DMS79 (cell line): ENCODE data around the gene ZIC2.
A peak's percentile ranks its signal among the peaks of the same experiment; 100 is the strongest.

Source experiments
- DNase-seq: peaks from one replicate; lab custom pipeline; 2025; lab: John Stamatoyannopoulos, UW

ZIC2 gene

DNA sequence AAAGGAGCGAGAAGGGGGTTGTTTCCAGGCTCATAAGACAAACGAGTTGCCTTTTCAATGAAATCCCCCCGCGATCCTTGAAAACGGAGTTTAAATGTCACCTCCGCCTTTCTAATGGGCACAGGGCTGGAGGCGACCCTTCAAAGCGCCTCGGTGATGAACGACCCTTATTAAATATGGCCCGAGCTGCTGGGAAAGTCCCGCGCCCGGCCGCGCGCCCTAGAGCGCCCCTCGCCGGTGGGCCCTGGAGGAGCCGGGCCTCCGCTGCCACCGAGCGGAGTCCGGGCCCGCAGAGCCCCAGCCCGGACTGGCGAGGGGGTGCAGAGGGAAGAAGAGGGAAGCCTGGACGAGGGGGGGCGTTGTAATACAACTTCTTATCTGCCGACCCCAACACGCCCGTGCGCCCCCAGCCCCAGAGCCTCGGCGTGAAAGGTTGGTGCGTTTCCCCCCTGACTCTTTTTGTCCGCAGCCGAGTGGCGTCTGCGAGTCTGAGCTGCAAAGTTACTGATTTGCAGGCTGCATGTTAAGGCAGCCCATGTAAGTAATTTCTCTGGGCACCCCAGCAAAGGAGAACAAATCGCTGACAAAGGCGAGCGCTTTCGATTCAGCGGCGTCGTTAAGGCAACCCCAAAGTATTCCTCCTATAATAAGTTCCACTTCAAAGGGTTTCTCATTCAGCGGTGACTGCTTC is 21.9 kb upstream of the ZIC2 start:
- DNase-seq = peak; percentile 71

DNA sequence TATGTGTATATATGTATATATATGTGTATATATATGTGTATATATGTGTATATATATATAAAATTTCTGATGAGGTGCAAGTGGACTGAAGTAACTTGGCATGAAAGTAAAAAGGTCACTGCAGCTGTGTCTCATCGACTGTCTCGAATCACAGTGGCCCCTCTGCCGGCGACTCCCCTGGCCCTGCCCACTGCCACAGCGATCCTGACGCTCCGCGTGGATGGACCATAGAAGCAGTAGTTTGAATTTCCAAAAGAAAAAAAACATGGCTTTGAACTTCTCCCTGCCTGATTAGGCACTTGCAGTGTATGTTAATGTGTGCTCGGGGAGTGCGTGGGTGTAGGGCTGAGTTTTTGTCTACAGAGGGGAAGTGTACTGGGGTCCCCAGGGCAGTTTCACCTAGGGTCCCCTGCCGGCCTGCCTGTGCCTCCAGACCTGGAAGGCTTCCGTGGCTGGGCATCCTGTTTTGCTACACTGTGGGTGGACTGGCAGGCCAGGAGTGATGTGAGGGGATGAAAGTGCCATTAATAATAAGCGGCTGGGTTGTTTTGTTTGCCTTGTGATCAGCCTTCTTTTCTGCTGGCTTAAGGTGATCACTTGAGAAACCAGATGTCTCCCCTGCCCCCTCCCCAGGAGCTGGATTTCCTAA is 20.8 kb upstream of the ZIC2 start:
- DNase-seq = peak; percentile 55

DNA sequence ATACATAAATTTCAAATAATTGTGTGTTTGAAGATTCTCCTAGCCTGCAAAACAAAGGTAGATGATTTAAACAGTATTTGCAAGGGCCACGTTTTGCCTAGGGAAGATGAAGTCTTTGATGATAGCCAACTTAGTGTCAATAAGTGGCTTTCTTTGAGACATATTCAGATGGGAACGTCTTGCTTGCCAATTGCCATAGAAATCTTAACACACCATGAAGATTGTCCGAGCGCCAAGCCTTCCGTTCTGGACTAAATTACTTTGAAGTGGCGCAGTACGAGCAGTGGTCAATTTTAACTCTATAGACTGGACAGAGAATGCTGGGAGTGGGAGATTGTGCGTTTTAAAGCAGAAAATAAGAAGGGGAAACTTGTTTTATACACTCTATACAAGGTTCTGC is 19.9 kb upstream of the ZIC2 start:
- peak; percentile 52 for DNase-seq

DNA sequence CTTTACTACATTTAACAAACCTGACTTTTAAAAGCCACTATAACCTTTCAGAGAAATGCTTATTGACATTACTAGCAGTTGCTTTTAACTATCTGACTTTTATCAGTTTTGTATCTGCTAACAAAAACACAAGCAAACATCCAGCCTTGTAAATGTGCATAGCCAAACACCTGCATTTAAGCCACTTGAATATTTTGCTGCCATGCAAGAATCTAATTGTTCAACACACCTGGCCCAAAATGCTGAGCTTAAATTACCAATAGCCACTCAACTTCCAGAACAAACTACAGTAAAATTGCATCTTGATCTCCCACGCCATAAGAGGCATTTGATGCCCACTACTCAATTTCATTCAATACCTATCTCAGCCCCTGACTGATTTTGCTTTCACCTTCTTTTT is 19.3 kb upstream of the ZIC2 start:
- DNase-seq = peak; percentile 75

DNA sequence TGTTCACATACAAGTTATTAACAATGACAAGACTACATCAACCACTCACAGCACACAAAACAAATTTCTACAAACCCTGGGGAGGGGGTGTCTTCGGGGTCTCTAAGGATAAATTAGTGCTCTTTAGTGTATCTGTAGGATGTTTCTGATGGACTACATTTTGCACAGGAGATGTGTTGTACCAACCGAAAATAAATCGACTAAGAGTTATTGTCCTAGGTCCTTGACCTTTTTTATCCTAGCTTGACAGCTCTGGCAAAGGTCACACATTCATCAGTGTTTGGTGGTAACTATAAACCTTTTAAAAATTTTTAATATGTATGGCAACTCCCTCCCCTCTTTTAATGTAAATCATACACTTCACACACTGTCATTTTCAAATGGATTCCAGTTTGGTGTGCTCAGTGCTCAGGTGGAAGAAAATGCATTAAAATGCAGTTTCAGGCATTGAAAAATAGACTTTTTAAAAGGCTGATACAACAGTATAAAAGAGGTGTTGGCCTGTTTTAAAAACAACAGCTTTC is 17.7 kb upstream of the ZIC2 start:
- DNase-seq = no peak

DNA sequence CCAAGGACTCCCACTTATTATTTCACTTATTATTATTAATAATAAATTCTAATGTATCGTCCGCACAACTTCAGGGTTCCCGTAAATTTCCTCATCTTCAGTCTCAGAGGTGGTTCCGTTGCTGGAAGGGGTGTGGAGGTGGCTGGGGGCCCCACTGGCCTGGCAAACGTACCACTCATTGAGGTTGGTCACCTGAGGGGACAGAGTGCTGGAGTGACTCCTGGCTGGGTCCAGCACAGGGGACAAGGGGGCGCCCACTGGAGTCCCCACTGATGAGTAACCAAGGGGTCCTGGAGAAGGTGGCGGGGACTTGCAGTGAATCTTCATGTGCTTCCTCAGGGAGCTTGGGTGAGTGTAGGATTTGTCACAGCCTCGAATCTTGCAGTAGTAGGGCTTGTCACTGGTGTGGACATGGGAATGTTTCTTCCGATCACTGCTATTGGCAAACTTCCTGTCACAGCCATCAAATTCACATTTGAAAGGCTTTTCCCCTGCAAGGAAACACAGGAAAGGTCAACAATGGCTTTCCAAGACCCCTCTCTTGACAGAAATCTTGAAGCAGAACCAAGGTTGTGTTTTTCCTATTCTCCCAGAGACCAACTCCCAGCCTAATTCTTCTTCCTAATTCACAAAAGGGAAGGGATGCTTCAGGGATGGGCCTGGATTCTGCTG is 16.1 kb upstream of the ZIC2 start:
- DNase-seq = no peak

DNA sequence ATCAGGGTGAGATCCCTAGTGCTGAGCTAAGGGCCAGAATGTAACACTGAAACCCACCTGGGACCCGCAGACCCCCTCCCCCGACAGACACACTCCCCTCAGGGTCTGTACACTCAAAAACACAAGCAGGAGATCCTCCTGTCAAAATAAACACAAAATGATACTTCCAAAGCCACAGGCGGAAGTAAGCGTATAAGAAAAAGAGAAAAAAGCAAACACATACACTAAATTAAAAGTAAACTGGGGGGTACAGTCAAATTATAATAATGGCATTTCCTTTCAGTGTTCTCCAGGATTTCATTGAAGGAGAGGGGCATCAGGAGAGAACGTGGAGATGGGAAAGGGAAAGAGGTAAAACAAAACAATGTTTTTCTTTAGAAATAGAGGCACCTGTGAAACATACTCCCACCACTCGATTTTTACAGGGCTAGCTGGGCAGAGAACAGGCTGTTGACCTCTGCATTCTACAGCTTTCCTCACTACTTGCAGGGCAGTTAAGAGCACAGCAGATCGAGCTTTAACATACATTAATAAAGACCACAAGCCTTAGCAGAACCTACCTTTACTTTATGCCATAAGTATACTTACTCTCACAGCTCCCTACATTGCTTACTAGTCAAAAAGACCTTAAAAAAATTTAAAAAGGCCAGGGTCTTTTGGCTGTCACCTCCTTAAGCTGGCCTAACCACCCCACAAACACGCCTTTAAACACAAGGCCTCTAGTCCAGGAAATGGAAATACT is 15.3 kb upstream of the ZIC2 start:
- no peak for DNase-seq

DNA sequence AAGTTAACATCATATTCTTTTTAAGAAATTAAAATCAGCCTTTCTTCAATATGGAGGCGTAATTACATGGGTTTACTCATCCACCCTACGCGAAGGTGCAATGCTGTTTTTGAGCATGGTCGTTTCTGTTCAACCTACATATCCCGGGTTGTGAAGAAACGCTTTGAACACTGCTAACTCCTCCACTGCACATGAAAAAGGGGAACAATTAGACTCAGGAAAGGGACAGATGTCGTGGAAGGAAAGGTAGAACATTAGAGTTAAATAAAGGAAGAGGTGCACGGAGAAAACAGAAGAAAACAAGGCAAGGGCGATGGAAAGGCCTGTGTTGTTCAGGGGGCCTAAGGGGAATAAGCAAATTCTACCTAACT is 14.1 kb upstream of the ZIC2 start:
- no peak for DNase-seq

DNA sequence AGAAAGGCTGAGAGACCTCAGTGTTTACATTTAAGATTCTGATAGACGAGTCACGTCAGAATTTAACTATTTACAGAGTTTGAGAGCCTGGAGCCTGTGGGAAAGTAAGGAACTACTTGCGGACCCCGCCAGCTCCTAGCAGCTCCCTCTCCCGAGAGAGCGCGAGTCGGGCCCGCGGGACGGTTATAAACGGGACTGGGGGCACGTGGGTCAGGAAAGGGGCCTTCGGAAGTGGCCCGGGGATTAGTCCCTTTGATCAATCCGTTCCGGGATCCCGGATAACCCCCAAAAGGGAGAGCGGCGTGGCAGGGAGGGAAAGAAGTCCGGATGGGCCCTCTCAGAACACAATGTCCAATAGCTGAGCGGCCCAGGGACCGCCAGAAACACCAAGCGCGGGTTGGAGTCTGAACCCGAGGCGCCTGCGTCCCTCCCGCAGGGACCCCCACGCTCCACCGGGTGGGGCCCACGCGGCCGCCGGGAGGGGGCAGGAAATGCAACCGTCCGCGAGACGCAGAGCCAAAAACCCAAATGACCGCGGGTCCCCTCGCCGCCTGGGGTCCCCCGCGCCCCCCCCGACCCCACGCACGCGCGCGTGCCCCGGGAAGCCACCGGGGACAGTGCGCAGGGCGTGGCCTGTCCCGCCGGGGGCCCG is 13.6 kb upstream of the ZIC2 start:
- DNase-seq = peak; percentile 66

DNA sequence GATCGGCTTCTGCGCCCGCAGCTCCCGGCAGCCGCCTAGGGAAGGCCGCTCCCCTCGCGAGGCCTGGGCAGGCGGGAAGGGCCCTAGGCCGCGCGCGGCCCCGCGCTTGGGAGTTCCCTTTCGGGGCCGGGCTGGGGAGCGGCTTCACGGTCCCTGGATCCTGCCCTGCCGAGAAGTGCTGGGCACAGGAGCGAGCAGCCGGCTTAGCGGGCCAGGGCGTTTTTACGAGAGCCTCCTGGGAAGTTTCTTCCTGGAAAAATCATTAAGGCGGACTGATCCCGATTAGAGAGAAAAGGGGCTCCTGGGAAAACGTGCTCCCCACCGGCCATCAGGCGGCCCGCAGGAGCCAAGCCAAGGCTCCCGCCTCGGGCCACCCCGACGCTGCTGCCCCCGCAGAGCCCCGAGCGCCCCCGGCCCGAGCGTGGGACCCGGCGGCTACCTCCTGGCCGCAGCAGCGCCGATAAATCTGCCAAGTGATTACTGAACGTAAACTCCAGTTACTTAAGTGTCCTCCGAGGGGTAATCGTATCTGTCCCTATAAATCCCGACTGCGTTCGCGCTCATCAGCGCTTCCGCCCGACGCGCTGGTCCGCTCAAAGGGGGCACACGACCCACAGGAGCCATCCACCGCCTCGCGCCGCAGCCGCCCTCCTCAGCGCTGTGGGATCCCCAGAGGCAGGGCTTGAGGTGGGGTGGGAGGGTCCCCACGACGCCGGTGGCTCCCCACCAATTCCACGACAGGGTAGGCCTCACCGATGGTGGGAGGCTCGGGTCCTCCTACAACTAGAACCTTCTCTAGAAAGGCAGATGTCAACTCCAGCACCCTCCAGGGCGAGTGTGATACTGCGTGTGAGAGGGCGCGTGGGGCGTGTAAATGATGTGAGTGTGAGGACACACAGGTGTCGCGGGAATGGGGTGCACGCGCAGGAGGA is 12.8 kb upstream of the ZIC2 start:
- DNase-seq = no peak

DNA sequence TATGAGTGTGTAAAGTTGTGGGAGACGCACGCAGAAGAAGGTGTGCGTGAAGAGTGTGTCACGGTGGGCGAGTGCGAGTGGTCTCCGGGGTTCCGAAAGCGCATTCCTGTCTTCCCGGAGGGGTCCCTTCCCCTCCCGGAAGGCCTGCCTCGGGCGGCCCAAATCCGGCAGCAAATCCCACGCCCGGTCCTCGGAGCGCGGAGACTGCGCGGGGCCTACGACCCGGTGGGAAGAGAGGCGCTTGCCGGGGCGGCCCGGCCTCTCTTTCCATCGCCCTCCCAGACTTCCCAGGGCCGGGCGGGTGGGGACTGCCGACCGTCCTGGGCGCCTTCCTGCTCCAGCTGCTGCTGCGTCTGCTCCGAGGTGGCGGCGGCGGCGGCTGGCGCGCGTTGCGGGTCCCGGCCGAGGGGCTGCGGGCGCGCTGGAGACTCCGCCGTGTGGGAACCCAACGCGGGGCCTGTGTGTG is 12.1 kb upstream of the ZIC2 start:
- no peak for DNase-seq

DNA sequence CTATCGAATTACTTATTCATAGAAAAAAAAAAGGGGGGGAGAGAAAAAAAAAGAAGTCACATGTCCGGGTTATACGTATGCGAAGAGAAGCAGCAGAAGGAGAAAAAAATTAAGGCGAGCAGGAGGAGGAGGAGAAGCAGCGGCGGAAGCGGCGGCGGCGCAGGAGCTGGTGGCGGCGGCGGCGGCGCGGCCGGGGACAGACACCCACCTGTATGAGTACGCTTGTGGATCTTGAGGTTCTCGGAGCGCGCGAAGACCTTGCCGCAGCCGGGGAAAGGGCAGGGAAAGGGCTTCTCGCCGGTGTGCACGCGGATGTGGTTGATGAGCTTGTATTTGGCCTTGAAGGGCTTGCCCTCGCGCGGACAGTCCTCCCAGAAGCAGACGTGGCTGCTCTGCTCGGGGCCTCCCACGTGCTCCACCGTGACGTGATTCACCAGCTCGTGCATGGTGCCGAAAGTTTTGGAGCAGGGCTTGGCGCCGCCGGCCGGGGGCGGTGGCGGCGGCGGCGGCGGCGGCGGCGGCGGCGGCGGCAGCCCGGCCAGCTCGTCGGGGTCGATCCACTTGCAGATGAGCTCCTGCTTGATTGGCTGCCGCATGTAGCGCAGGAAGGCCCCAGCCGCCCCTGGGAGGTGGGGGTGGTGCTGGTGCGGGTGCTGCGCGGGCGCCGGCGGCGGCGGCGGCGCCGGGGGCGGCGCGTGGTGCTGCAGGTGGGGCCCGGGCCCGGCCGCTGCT is 11.5 kb upstream of the ZIC2 start:
- peak; percentile 42 for DNase-seq

DNA sequence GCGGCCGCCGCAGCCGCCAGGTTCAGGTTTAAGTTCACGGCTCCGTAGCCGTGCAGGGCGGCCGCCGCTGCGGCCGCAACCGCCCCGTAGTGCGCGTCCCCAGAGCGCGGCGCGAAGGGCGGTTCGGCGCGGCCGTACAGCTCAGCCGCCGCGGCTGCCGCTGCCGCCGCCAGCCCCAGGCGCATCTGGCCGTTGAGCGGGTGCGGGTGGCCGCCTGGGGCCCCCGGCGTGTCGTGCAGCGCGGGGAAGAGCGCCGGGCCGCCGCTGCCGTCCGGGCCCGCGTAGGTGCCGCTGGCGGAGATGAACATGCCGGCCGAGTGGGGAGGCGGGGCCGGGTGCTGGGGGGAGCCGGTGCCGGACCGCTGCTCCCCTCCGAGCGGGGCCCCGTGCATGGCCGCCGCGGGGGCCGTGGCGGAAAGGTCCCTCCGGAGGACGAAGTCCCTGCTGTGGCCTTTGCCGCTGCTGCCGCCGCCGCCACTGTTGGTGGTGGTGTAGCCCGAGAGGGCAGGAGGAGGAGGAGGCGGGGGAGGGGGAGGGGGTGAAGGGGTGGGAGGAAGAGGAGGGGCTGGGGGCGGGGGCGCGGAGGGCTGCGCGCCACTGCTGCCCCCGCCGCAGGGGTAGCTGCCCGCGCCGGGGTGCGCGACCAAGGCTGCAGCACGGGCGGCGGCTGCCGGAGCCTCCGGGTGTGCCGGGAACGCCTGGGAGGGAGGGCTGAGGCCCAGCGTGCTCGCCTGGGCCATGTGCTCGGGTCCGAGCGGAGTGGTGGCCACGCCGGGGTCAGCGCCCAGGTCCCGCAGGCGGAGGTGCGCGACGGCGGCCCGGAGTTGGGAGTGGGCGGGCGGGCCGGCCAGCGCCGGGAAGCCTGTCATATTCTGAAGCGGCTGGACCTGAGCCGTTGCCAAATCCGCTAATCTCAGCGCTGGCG is 10.7 kb upstream of the ZIC2 start:
- DNase-seq = peak; percentile 58

DNA sequence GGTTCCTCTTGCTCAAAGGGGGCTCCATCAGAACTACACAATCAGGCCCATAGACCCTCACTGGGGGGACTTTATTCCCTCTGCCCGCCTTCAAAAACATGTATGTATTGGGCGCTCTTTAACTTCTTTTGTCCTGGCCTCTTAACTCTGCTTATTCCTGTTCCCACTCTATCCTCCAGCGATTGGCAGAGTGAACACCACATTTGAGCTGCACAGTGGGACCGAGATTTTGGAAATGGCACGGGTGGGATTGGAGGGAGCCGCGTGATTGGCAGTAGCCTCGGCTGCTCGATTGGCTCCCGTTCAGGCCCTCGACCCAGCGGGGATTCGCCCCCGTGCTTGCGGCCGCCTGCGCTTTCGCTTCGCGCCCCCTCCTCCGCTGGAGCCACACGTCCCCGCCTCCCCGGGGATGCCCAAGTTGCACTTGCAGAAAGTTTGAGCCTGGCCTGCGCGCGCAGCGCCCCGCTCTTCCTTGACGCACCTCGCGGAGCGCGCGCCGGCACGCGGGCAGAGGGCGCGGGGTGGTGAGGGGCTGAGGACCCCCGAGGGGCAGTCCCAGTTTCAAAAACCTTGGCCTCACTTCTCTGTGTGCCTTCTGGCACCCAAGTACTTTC is 9.9 kb upstream of the ZIC2 start, which contains the start of gene ZIC5:
ZIC5 (minus strand) TSS at position 192 of the 614 bp plus-strand sequence; CDS start at position 28, 164 bp downstream.
- peak; percentile 88 for DNase-seq

DNA sequence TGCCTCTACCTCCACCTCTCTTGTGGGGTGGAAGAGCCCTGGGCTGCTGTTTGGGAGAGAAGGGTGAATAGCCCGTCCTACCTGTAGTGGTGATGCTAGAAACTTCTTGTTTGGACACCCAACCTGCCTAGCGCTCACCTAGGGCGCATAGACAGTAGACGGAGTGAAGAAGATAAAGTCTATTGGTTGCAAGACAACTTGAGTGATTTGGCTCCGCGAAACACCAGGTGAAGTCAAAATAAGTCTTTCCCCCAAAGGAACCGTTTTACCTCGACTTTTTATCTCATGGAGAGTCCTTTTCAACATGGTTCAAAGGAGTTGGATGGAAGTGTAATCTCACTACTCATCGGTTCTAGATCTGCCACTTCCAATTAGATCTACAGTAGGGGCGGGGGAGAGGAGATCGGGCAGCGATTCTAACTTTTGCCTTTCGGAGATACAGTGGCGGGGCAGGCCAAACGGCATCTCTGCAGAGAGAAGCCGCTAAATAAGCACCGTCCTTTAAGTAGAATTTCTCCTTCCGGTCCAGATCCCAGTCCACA is 9.3 kb upstream of the ZIC2 start:
- no peak for DNase-seq

DNA sequence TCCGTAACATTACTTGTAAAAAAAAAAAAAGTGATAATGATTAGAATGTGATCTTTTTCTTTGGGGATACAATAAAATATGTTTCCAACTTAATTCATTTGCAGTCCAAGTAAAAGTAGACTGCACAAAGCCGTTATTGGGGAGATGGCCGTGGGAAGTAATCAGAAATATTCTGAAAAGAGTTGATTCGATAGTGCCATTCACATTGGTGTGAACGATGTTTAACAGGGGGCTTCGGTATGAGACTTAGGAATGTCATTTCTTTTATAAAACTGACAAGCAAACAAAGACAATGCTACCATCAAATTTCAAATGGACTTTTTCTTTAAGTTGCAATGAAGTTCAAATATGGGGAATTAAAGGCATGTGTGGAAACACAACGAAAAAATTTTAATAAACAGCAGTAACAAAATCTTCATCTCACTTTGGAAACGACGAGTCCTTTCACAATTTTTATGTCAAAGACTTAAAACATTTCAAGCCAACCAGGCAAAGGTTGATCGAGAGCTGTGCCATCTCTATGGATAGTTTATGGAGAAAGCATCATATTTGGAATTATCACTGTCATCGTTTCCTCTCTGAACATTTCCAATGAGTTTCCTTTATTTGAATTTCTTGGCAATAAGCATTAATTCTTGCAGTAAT is 8.3 kb upstream of the ZIC2 start:
- no peak for DNase-seq

DNA sequence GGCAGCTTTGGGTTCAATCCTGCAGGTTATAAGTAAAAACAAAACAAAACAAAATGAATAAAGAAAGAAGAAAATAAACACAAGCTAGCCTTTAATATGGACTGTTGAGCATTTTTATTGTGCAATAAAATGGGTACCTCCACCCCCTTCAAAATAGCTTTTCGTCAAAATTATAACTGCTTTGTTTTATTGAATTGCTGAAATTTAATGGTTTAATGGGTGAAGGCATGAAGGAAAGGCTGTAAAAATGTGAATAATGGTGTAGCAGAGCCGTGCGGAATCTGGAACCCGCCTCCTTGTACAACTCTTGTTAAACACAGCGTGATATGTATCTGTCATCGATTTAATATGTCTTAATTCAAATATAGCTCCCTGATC is 7.8 kb upstream of the ZIC2 start:
- no peak for DNase-seq
